HL-60 (cell line): ENCODE data around the gene ALG12. TPM values are rescaled to one million over a fixed set of nuclear protein-coding genes. Genes with fewer than 3 reads are reported as not detected.

Source experiments
- DNase-seq, 2 experiments: peaks; one replicate each; pipeline ENCODE4 v3.0.0-alpha.2; 2010 to 2020; ENCODE audit warnings: low read depth in 1 of 2, low spot score in 1 of 2
- H3K27ac ChIP-seq: fragments of 250-450 bp; sonication (Bioruptor Pico); replicated peaks from 2 replicates; pipeline ENCODE4 v1.5.1; 2020; ENCODE audit warnings: mild to moderate bottlenecking, moderate library complexity
- H3K27me3 ChIP-seq: fragments of 250-450 bp; sonication (Bioruptor Pico); 2 replicates; pipeline ENCODE4 v1.5.1; 2021; ENCODE audit warnings: mild to moderate bottlenecking, moderate library complexity; ENCODE audit not compliant: insufficient read depth, poor library complexity, severe bottlenecking
- H3K4me3 ChIP-seq: replicated peaks from 2 replicates; pipeline ENCODE4 v1.5.1; 2011; ENCODE audit warnings: mild to moderate bottlenecking, control low read depth, low read length; ENCODE audit not compliant: insufficient read depth
- CTCF ChIP-seq: IDR thresholded peaks from one replicate; pipeline ENCODE4 v1.5.1; 2011; ENCODE audit warnings: low read length, control low read depth, inconsistent platforms; ENCODE audit not compliant: insufficient read depth
- GABPA ChIP-seq: IDR thresholded peaks from 2 replicates; pipeline ENCODE4 v1.6.1; 2012; ENCODE audit warnings: low read depth
- POLR2AphosphoS5 ChIP-seq: IDR thresholded peaks from 2 replicates; pipeline ENCODE4 v1.6.1; 2012; ENCODE audit warnings: low read depth
- SPI1 ChIP-seq: IDR thresholded peaks from 2 replicates; pipeline ENCODE4 v1.6.1; 2012; ENCODE audit warnings: low read depth, mild to moderate bottlenecking, borderline replicate concordance
- microRNA-seq: library from miRNA; unstranded; fragments of <30 nt; microRNA quantifications from one replicate; pipeline ENCODE4, GENCODE V29; 2018
- TF ChIP-seq, protein P1 (sequence below): IDR thresholded peaks from 2 replicates; pipeline ENCODE4 v1.6.1; 2012; ENCODE audit warnings: low read depth; ENCODE audit not compliant: insufficient replicate concordance

ALG12 gene

GRCh38 chr22:49850959-49851802 is 67.1 kb downstream of the ALG12 start:
- peak overlapping the region; percentile 99 for H3K27ac ChIP-seq
- TF ChIP-seq SPI1 (no peak), GABPA (no peak), POLR2AphosphoS5 (no peak), CTCF (no peak)
- TF ChIP-seq, protein P1, sequence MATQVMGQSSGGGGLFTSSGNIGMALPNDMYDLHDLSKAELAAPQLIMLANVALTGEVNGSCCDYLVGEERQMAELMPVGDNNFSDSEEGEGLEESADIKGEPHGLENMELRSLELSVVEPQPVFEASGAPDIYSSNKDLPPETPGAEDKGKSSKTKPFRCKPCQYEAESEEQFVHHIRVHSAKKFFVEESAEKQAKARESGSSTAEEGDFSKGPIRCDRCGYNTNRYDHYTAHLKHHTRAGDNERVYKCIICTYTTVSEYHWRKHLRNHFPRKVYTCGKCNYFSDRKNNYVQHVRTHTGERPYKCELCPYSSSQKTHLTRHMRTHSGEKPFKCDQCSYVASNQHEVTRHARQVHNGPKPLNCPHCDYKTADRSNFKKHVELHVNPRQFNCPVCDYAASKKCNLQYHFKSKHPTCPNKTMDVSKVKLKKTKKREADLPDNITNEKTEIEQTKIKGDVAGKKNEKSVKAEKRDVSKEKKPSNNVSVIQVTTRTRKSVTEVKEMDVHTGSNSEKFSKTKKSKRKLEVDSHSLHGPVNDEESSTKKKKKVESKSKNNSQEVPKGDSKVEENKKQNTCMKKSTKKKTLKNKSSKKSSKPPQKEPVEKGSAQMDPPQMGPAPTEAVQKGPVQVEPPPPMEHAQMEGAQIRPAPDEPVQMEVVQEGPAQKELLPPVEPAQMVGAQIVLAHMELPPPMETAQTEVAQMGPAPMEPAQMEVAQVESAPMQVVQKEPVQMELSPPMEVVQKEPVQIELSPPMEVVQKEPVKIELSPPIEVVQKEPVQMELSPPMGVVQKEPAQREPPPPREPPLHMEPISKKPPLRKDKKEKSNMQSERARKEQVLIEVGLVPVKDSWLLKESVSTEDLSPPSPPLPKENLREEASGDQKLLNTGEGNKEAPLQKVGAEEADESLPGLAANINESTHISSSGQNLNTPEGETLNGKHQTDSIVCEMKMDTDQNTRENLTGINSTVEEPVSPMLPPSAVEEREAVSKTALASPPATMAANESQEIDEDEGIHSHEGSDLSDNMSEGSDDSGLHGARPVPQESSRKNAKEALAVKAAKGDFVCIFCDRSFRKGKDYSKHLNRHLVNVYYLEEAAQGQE = no peak
- no peak for DNase-seq
- no peaks in the 10 kb centered on the region for H3K27me3 ChIP-seq
- no peak overlapping the region for H3K4me3 ChIP-seq

Small RNA genes within 50 kb of the gene (microRNA-seq; reads per million reads assigned to microRNA genes)
- gene MIR6821 = not detected
